Lung (tissue), 16 donors: ENCODE measurements around the gene TRIM7. TPM values are rescaled to one million over a fixed set of nuclear protein-coding genes. Genes with fewer than 3 reads are reported as not detected.

Experiments
- ATAC-seq: fragments of 200-7000 bp; cut with Tn5 transposase; one replicate; pipeline ENCODE4 v1.9.1; 2020; ENCODE audit warnings: moderate number of reproducible peaks; ENCODE audit not compliant: insufficient read depth, low FRiP score
- DNase-seq, 3 donors: peaks; one replicate each; pipeline ENCODE4 v3.0.0-alpha.2; 2013 to 2017
- H3K27ac ChIP-seq, 2 donors: one replicate each; pipeline ENCODE4 v1.5.1; 2013; ENCODE audit warnings: mild to moderate bottlenecking in 2 of 2, moderate library complexity in 2 of 2, control low read depth in 1 of 2, inconsistent platforms in 1 of 2, low read depth in 1 of 2, low read length in 1 of 2
- H3K27me3 ChIP-seq, 3 donors: one replicate each; pipeline ENCODE4 v1.5.1; 2013; ENCODE audit warnings: low read length in 2 of 3; ENCODE audit not compliant: control insufficient read depth in 3 of 3, insufficient read depth in 3 of 3
- H3K36me3 ChIP-seq, 4 donors: one replicate each; pipeline ENCODE4 v1.5.1; 2013; ENCODE audit warnings: low read length in 4 of 4, mild to moderate bottlenecking in 1 of 4, moderate library complexity in 1 of 4; ENCODE audit not compliant: control insufficient read depth in 4 of 4, insufficient read depth in 4 of 4
- H3K4me1 ChIP-seq, 5 donors: one replicate each; pipeline ENCODE4 v1.5.1; 2013; ENCODE audit warnings: low read length in 5 of 5, mild to moderate bottlenecking in 2 of 5, moderate library complexity in 1 of 5; ENCODE audit not compliant: control insufficient read depth in 5 of 5, insufficient read depth in 5 of 5
- H3K4me3 ChIP-seq: one replicate; pipeline ENCODE4 v1.5.1; 2013; ENCODE audit warnings: mild to moderate bottlenecking, control low read depth, moderate library complexity
- H3K9ac ChIP-seq, 2 donors: one replicate each; pipeline ENCODE4 v1.5.1; 2013; ENCODE audit warnings: low read length in 2 of 2, control low read depth in 1 of 2; ENCODE audit not compliant: insufficient read depth in 1 of 2
- H3K9me3 ChIP-seq, 4 donors: one replicate each; pipeline ENCODE4 v1.5.1; 2013; ENCODE audit warnings: low read length in 3 of 4, mild to moderate bottlenecking in 1 of 4, moderate library complexity in 1 of 4; ENCODE audit not compliant: control insufficient read depth in 4 of 4, insufficient read depth in 3 of 4
- CTCF ChIP-seq: IDR thresholded peaks from 2 replicates; pipeline ENCODE4 v1.5.1; 2012; ENCODE audit warnings: mild to moderate bottlenecking; ENCODE audit errors: control extremely low read depth, extremely low read depth
- WGBS, 2 donors: extraction: QIAGEN DNeasy Blood & Tissue Kit; methylation state at CpG; one replicate each; pipeline ENCODE4 v1.1.7; 2013; 5-methylcytosine and 5-hydroxymethylcytosine counted together
- long read RNA-seq, 5 donors: transcript quantifications; one replicate each; lab custom pipeline, GENCODE V29; 2026
- polyA plus RNA-seq, 2 donors: library from polyadenylated mRNA; stranded (reverse); fragments of 200-250 nt; gene quantifications; one replicate each; pipeline ENCODE4 v1.2.1, GENCODE V29; 2013
- total RNA-seq, 2 donors: library from RNA; depleted of rRNA in 1 of 2; stranded (reverse); fragments of >200 nt in 1 of 2; gene quantifications; one replicate each; pipeline ENCODE4 v1.2.1, GENCODE V29; 2014 to 2021
- donor health status: control.
- donor health status: control.
- donor health status: Bipolar disorder and iron deficiency.
- donor health status: healthy.
- donor health status: DM: yes; HTN: yes; CAD: no.

The TRIM7 gene
- total RNA-seq: 1 to 10 TPM in 1 of 2 donors, under 1 TPM in 1; 0.46 to 3.8 TPM
- 1 to 10 TPM; 1.2 to 3.6 TPM for polyA plus RNA-seq
- long read RNA-seq, donor 1: 0 reads
- long read RNA-seq, donor 2: 0 reads
- long read RNA-seq, donor 3: 0 reads
- long read RNA-seq, donor 4: 0 reads
- long read RNA-seq, donor 5, partial matches to known transcripts: 0 of 47 reads
- long read RNA-seq, donor 5, other reads (novel, unspliced or antisense): 47 of 47 reads

- peak within 1 kb of the TSS; percentile 52 for H3K4me3 ChIP-seq
- no peak for TF ChIP-seq CTCF
- DNase-seq: no peak
- peak within 1 kb of the TSS in 1 of 2 donors; percentile 23 for H3K9ac ChIP-seq
- H3K27me3 ChIP-seq: peaks cover 0 to 38% (median 26%) of the 10 kb centered on the region in 3 donors
- 1% methylated on average over 65 to 94 of the region's 94 CpGs for WGBS, 2 donors
- peak; percentile 20 for ATAC-seq
- no peaks in the 10 kb centered on the region for H3K36me3 ChIP-seq
- peak within 1 kb of the TSS; percentile 16 to 30 for H3K27ac ChIP-seq
- H3K9me3 ChIP-seq: no peaks in the 10 kb centered on the region
- peaks cover 0 to 22% (median 4%) of the 10 kb centered on the region in 5 donors for H3K4me1 ChIP-seq
Measured at GRCh38 chr5:181204826-181205760, at the start of gene TRIM7. Gene TRIM7, minus strand, starts transcription at chr5:181205196. Its CDS starts 86 bp downstream, at chr5:181205110.

- Histone ChIP-seq H3K9ac (peak overlapping the region; percentile 8 to 33), H3K9me3 (no peaks in the 10 kb centered on the region), H3K4me3 (peak overlapping the region; percentile 2), H3K27me3 (no peaks in the 10 kb centered on the region), H3K36me3 (peaks cover 0 to 10% (median 3%) of the 10 kb centered on the region in 4 donors), H3K4me1 (peaks cover 0 to 33% (median 18%) of the 10 kb centered on the region in 5 donors), H3K27ac (peak overlapping the region; percentile 26 to 64)
- DNase-seq: no peak
- TF ChIP-seq CTCF: no peak
- no peak for ATAC-seq
- 79 to 90% methylated on average over 4 of the region's 4 CpGs for WGBS, 2 donors
Measured at GRCh38 chr5:181248277-181248676, 43.3 kb upstream of the TRIM7 start.

GRCh38 chr5:181246276-181247049 lies 41.5 kb upstream of the TRIM7 start:
- DNase-seq: peak; percentile 91 to 93 (median 92)
- H3K36me3 ChIP-seq: peaks cover 6 to 19% (median 12%) of the 10 kb centered on the region in 4 donors
- WGBS, 2 donors: 0 to 1% methylated on average over 54 to 55 of the region's 55 CpGs
- peak overlapping the region; percentile 68 for H3K4me3 ChIP-seq
- peaks cover 7 to 46% (median 23%) of the 10 kb centered on the region in 5 donors for H3K4me1 ChIP-seq
- H3K27ac ChIP-seq: peak overlapping the region; percentile 94 to 97
- H3K9me3 ChIP-seq: no peaks in the 10 kb centered on the region
- peak overlapping the region; percentile 92 to 95 for H3K9ac ChIP-seq
- H3K27me3 ChIP-seq: no peaks in the 10 kb centered on the region
- no peak for TF ChIP-seq CTCF
- peak; percentile 73 for ATAC-seq
